ENCODE results near the gene KLC1. TPM values are rescaled to one million over a fixed set of nuclear protein-coding genes. Genes with fewer than 3 reads are reported as not detected.

Gene KLC1
- total and polyA plus RNA-seq, 10 of the 15 experiments (the other 5 are each of a cell fraction or from before 2014, with no cell fraction given), result 5.5 to 137 (median 76.1) TPM

DNA sequence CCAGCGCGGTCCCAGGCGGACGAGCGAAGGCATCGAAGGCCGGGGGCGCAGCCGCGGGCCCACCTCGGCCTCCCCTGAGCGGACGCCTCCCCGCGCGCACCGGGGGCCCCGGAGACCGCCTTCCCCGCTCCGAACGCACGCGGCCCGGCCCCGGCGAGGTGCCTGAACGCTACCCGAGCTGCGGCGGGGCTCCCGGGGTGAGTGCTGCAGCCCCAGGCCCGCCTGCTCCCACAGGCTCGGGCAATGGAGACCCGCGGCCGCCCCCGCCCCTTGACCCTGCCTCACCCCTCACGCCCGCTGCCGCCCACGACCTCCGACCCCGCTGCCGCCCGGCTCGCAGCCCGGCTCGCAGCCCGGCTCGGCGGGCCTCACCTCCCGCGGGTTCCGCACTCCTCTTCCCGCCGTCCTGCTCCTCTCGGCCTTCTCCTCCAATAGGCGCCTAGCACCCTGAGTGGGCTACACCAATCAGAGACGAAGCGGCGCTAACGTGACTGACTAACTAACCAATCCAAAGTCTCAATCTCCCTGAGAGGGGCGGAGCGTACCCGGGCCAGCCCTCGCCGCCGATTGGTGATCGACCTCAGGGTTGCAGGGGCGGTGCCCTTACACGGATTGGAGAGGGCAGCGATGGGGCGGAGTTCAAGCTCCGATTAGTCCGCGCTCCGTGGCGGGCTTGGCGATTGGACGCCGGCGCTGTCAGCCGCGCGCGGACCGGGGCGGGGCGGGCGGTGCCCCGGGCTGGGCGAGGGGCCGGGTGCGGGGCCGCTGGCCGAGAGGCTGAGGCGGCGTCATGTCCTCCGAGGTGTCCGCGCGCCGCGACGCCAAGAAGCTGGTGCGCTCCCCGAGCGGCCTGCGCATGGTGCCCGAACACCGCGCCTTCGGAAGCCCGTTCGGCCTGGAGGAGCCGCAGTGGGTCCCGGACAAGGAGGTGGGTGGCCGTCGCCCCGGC, 86.3 kb downstream of the KLC1 start, which contains the start of the genes XRCC3 and ZFYVE21 (continued):
- TF ChIP-seq POLR2AphosphoS5 (IDR thresholded peaks at IDR 0.05; ENCODE audit: low read length), result peak; percentile 78; the same call in 1 of the 2 replicates
- TF ChIP-seq, protein P1, sequence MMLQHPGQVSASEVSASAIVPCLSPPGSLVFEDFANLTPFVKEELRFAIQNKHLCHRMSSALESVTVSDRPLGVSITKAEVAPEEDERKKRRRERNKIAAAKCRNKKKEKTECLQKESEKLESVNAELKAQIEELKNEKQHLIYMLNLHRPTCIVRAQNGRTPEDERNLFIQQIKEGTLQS (IDR thresholded peaks at IDR 0.05; ENCODE audit: borderline replicate concordance, extremely low read depth, low read depth, low read length), result no peak
- no peak for TF ChIP-seq MEF2B (IDR thresholded peaks at IDR 0.05; ENCODE audit: partially characterized antibody, poor library complexity, severe bottlenecking)
- peak; percentile 79 for TF ChIP-seq NFYA (IDR thresholded peaks at IDR 0.05; ENCODE audit: borderline replicate concordance, low read depth, low read length)
- no peak for TF ChIP-seq KAT2A (conservative IDR thresholded peaks at IDR 0.05; ENCODE audit: control insufficient read depth, low read depth, low read length)
- TF ChIP-seq SUZ12 (IDR thresholded peaks at IDR 0.05; ENCODE audit: unreplicated experiment), result no peak
- no peak for TF ChIP-seq SMC3 (IDR thresholded peaks at IDR 0.05; ENCODE audit: borderline replicate concordance, low read length)
- TF ChIP-seq NR2C2 (IDR thresholded peaks at IDR 0.05; ENCODE audit: borderline replicate concordance, control insufficient read depth, insufficient read length, low read depth), result no peak
- TF ChIP-seq HCFC1 (IDR thresholded peaks at IDR 0.05; ENCODE audit: low read length), result peak; percentile 38; the same call in 1 of the 2 replicates
- TF ChIP-seq, protein P2, sequence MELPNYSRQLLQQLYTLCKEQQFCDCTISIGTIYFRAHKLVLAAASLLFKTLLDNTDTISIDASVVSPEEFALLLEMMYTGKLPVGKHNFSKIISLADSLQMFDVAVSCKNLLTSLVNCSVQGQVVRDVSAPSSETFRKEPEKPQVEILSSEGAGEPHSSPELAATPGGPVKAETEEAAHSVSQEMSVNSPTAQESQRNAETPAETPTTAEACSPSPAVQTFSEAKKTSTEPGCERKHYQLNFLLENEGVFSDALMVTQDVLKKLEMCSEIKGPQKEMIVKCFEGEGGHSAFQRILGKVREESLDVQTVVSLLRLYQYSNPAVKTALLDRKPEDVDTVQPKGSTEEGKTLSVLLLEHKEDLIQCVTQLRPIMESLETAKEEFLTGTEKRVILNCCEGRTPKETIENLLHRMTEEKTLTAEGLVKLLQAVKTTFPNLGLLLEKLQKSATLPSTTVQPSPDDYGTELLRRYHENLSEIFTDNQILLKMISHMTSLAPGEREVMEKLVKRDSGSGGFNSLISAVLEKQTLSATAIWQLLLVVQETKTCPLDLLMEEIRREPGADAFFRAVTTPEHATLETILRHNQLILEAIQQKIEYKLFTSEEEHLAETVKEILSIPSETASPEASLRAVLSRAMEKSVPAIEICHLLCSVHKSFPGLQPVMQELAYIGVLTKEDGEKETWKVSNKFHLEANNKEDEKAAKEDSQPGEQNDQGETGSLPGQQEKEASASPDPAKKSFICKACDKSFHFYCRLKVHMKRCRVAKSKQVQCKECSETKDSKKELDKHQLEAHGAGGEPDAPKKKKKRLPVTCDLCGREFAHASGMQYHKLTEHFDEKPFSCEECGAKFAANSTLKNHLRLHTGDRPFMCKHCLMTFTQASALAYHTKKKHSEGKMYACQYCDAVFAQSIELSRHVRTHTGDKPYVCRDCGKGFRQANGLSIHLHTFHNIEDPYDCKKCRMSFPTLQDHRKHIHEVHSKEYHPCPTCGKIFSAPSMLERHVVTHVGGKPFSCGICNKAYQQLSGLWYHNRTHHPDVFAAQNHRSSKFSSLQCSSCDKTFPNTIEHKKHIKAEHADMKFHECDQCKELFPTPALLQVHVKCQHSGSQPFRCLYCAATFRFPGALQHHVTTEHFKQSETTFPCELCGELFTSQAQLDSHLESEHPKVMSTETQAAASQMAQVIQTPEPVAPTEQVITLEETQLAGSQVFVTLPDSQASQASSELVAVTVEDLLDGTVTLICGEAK (IDR thresholded peaks at IDR 0.05; ENCODE audit: borderline replicate concordance), result no peak
- 0 out of 2 replicates have a peak, but pooled peaks have one; percentile 21 for TF ChIP-seq STAT1 (conservative IDR thresholded peaks at IDR 0.05)
- no peak for TF ChIP-seq IKZF2 (IDR thresholded peaks at IDR 0.05)
- TF ChIP-seq ETV6 (conservative IDR thresholded peaks at IDR 0.05 in 1 of 2, IDR thresholded peaks at IDR 0.05 in 1 of 2; ENCODE audit: borderline replicate concordance in 1 of 2, low read depth in 1 of 2), result no peak
- no peak for TF ChIP-seq MTA2 (IDR thresholded peaks at IDR 0.05; ENCODE audit: low read depth)
- 0 out of 2 replicates have a peak, but pooled peaks have one; percentile 38 for TF ChIP-seq ZNF217 (IDR thresholded peaks at IDR 0.05)
- TF ChIP-seq, protein P3, sequence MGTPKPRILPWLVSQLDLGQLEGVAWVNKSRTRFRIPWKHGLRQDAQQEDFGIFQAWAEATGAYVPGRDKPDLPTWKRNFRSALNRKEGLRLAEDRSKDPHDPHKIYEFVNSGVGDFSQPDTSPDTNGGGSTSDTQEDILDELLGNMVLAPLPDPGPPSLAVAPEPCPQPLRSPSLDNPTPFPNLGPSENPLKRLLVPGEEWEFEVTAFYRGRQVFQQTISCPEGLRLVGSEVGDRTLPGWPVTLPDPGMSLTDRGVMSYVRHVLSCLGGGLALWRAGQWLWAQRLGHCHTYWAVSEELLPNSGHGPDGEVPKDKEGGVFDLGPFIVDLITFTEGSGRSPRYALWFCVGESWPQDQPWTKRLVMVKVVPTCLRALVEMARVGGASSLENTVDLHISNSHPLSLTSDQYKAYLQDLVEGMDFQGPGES (IDR thresholded peaks at IDR 0.05), result peak; percentile 99
- TF ChIP-seq DPF2 (IDR thresholded peaks at IDR 0.05), result peak; percentile 96
- TF ChIP-seq LARP7 (IDR thresholded peaks at IDR 0.05), result peak; percentile 94
- TF ChIP-seq NFYB (IDR thresholded peaks at IDR 0.05; ENCODE audit: insufficient read depth, low read depth, low read length), result peak; percentile 97
- peak; percentile 70 for TF ChIP-seq BACH1 (IDR thresholded peaks at IDR 0.05; ENCODE audit: borderline replicate concordance)
- TF ChIP-seq JUND (IDR thresholded peaks at IDR 0.05; ENCODE audit: low read depth, low read length), result no peak
- no peak for TF ChIP-seq SIX5 (IDR thresholded peaks at IDR 0.05; ENCODE audit: low read depth, low read length, severe bottlenecking)
- TF ChIP-seq TBL1XR1 (IDR thresholded peaks at IDR 0.05; ENCODE audit: low read depth, low read length), result no peak
- TF ChIP-seq HDAC2 (IDR thresholded peaks at IDR 0.05), result no peak
- TF ChIP-seq SREBF1 (IDR thresholded peaks at IDR 0.05; ENCODE audit: low read length), result no peak
- no peak for TF ChIP-seq ESRRA (IDR thresholded peaks at IDR 0.05; ENCODE audit: low read length)

Measured in GM12878 (cell line).